ENCODE measurements around the gene GSTA5.
"Not testable (repeated sequence)": the region's sequence is repeated elsewhere in the genome, so short reads cannot be mapped to it uniquely, and the experiment has no call there.

- TF ChIP-seq CTCF (IDR thresholded peaks at IDR 0.05); CREM (CRISPR knock-in tag; IDR thresholded peaks at IDR 0.05); HMGXB4 (CRISPR knock-in tag; IDR thresholded peaks at IDR 0.05); PRDM15 (CRISPR knock-in tag; IDR thresholded peaks at IDR 0.05); ESRRA (CRISPR knock-in tag; IDR thresholded peaks at IDR 0.05; ENCODE audit: borderline replicate concordance); USF2 (CRISPR knock-in tag; IDR thresholded peaks at IDR 0.05): not testable (repeated sequence)
Observed at GRCh38 chr6:52870335-52871091, 29.9 kb upstream of the GSTA5 start.

Data from WTC11 (cell line).